Stimulated activated memory B cell treated with anti-CD40 and anti-IgM and Interleukin-4, amounts not matched to agents 10 μg/mL and 1 μg/mL and 100 μg/mL, for 72 hours (primary cell): ENCODE measurements around the gene LHPP.

Experiments
- ATAC-seq: fragments of 150-1000 bp; cut with Tn5 transposase; 2 replicates; pipeline ENCODE4 v1.10.0; 2021
- H3K27ac Mint-ChIP-seq: one replicate; pipeline ENCODE4 v1.8.0; 2022; ENCODE audit warnings: mild to moderate bottlenecking, mixed read lengths
- H3K27me3 Mint-ChIP-seq: one replicate; pipeline ENCODE4 v1.8.0; 2022; ENCODE audit warnings: mixed read lengths
- H3K36me3 Mint-ChIP-seq: one replicate; pipeline ENCODE4 v1.8.0; 2022; ENCODE audit warnings: mixed read lengths
- H3K4me1 Mint-ChIP-seq: one replicate; pipeline ENCODE4 v1.8.0; 2022; ENCODE audit warnings: mixed read lengths
- H3K4me3 Mint-ChIP-seq: one replicate; pipeline ENCODE4 v1.8.0; 2022; ENCODE audit warnings: mild to moderate bottlenecking, moderate library complexity, mixed read lengths
- H3K9me3 Mint-ChIP-seq: one replicate; pipeline ENCODE4 v1.8.0; 2022; ENCODE audit warnings: mixed read lengths

LHPP gene

GRCh38 chr10:124458889-124459288 lies 2.7 kb upstream of the LHPP start:
- Mint-ChIP-seq H3K4me3 (no peak overlapping the region), H3K27ac (no peak overlapping the region), H3K9me3 (no peaks in the 10 kb centered on the region), H3K4me1 (peaks cover 6% of the 10 kb centered on the region), H3K27me3 (peaks cover 39% of the 10 kb centered on the region), H3K36me3 (no peaks in the 10 kb centered on the region)
- no peak for ATAC-seq

GRCh38 chr10:124459395-124459794 lies 2.2 kb upstream of the LHPP start:
- Mint-ChIP-seq H3K9me3 (no peaks in the 10 kb centered on the region), H3K4me3 (no peak overlapping the region), H3K27me3 (peaks cover 34% of the 10 kb centered on the region), H3K36me3 (no peaks in the 10 kb centered on the region), H3K27ac (no peak overlapping the region), H3K4me1 (peaks cover 9% of the 10 kb centered on the region)
- no peak for ATAC-seq

DNA sequence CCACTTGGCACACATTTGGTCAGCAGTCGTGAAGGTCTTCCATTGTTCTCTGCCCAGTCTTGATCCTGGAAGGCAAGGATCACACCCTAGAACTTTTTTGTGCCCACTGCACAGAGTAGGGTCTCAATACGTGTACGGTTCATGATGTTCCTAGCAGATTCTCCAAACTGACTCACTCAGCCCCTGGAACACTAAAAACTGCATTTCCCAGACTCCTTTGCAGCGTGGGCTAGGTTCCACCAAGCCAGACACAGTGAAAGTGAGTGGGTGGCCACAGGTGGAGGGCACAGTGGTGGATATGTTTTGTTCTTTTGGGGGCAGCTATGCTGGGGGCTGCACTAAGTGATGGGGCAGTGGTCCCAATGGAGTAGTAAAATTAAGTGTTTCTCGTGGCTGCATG lies 1.5 kb upstream of the LHPP start:
- no peak overlapping the region for H3K4me3 Mint-ChIP-seq
- ATAC-seq = no peak
- peaks cover 26% of the 10 kb centered on the region for H3K27me3 Mint-ChIP-seq
- H3K27ac Mint-ChIP-seq = no peak overlapping the region
- H3K9me3 Mint-ChIP-seq = no peaks in the 10 kb centered on the region
- peaks cover 16% of the 10 kb centered on the region for H3K4me1 Mint-ChIP-seq
- no peaks in the 10 kb centered on the region for H3K36me3 Mint-ChIP-seq

GRCh38 chr10:124462348-124462695 lies 699 bp downstream of the LHPP start:
- Mint-ChIP-seq H3K9me3 (no peaks in the 10 kb centered on the region), H3K27me3 (peaks cover 10% of the 10 kb centered on the region), H3K27ac (peak overlapping the region; percentile 87), H3K4me3 (peak overlapping the region; percentile 94), H3K36me3 (no peaks in the 10 kb centered on the region), H3K4me1 (peaks cover 27% of the 10 kb centered on the region)
- no peak for ATAC-seq

DNA sequence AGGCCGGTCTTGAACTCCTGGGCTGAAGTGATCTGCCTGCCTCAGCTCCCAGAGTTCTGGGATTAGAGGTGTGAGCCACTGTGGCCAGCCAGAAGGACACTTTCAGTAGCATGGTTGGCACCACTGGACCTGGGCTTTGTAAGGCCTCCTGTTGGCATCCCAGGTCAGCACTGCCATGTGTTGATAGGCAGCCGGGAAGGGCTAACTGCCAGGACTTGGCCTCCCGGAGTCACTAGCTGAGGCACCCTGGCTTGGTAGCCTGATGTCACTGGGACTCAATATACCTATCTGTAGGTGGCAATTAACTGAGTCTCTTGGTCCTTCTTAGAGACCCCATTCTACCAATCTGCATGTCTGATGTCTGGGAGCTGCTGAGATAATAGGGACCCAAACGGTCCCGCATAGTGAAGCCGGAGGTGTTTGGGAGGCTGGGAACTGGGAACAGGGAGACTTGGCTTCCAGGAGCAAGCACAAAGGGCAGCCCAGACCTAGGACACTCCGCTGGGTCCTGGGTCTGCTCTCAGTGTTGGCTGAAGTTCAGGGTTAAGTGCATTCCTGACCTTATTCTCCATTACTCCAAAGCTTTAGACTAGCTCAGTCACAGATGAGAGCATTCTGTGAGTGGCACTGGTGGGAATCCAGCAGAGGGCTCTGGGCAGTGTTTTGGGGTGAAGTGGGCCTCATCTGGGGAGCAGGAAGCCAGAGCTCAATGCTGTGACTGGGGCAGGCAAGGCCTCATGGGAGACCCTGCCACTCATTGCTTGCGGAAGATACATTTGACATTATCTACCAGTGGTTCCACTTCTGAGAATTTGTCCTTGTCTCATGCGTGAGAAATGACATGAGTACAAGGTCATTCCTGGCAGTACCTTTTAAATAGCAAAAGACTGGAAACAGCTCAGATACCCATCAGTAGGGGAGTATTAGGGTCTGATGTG lies 2.7 kb downstream of the LHPP start:
- Mint-ChIP-seq H3K27me3 (no peaks in the 10 kb centered on the region), H3K4me3 (peak overlapping the region; percentile 55), H3K9me3 (no peaks in the 10 kb centered on the region), H3K36me3 (peaks cover 2% of the 10 kb centered on the region), H3K27ac (peak overlapping the region; percentile 95), H3K4me1 (peaks cover 29% of the 10 kb centered on the region)
- ATAC-seq = no peak

- Mint-ChIP-seq H3K4me3 (peak overlapping the region; percentile 55), H3K27me3 (no peaks in the 10 kb centered on the region), H3K4me1 (peaks cover 31% of the 10 kb centered on the region), H3K36me3 (peaks cover 7% of the 10 kb centered on the region), H3K9me3 (no peaks in the 10 kb centered on the region), H3K27ac (peak overlapping the region; percentile 95)
- peak; percentile 52 for ATAC-seq
Measured at GRCh38 chr10:124465003-124465776, 3.6 kb downstream of the LHPP start.

- Mint-ChIP-seq H3K27me3 (no peaks in the 10 kb centered on the region), H3K27ac (peak overlapping the region; percentile 95), H3K36me3 (peaks cover 7% of the 10 kb centered on the region), H3K4me1 (peaks cover 31% of the 10 kb centered on the region), H3K4me3 (no peak overlapping the region), H3K9me3 (no peaks in the 10 kb centered on the region)
- ATAC-seq = no peak
Measured at GRCh38 chr10:124465777-124466488, 4.3 kb downstream of the LHPP start.

DNA sequence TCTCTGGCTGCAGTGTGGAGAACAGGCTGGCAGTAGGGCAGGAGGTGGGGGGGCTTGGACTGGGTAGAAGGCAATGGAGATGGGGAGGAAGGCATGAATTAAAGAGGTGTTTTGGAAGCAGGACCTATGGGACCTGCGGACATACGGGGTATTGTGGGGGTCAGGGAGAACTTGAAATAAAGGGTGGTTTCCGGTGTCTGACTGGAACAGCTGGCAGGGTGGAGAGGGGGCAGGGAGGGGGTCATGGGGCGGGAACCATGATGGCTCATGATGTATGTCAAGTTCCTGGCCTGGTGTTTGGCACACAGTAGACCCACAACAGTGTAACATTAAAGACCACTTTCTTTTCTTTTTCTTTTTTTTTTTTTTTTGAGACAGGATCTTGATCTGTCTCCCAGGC lies 5.5 kb downstream of the LHPP start:
- no peak for ATAC-seq
- H3K9me3 Mint-ChIP-seq = no peaks in the 10 kb centered on the region
- no peak overlapping the region for H3K27ac Mint-ChIP-seq
- H3K27me3 Mint-ChIP-seq = no peaks in the 10 kb centered on the region
- H3K4me3 Mint-ChIP-seq = no peak overlapping the region
- peaks cover 28% of the 10 kb centered on the region for H3K4me1 Mint-ChIP-seq
- H3K36me3 Mint-ChIP-seq = peaks cover 7% of the 10 kb centered on the region

DNA sequence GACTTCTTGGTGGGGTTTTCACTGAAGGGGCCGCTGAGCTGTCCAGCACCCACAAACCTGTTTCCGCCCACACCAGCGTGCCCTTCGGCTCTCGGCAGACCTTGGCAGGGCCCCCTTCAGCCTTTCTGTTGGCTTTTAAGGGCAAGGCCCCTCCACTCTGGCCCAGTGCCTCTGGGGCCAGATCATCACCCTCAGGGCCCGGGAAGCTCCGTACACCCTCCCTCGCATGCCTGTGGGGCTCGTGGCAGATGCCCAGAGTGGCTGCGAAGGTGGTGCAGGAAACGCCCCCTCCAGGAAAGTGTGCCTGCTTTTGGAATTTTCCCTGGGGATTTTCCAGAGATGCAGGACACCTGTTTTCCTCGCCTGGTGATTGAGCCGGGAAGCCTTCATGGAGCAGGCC lies 7.0 kb downstream of the LHPP start:
- H3K4me3 Mint-ChIP-seq = no peak overlapping the region
- peaks cover 7% of the 10 kb centered on the region for H3K36me3 Mint-ChIP-seq
- no peak for ATAC-seq
- H3K27ac Mint-ChIP-seq = no peak overlapping the region
- no peaks in the 10 kb centered on the region for H3K27me3 Mint-ChIP-seq
- H3K4me1 Mint-ChIP-seq = peaks cover 38% of the 10 kb centered on the region
- H3K9me3 Mint-ChIP-seq = no peaks in the 10 kb centered on the region

- Mint-ChIP-seq H3K4me3 (no peak overlapping the region), H3K36me3 (peaks cover 7% of the 10 kb centered on the region), H3K27ac (no peak overlapping the region), H3K27me3 (no peaks in the 10 kb centered on the region), H3K9me3 (no peaks in the 10 kb centered on the region), H3K4me1 (peaks cover 29% of the 10 kb centered on the region)
- no peak for ATAC-seq
Measured at GRCh38 chr10:124469956-124470484, 8.4 kb downstream of the LHPP start.

DNA sequence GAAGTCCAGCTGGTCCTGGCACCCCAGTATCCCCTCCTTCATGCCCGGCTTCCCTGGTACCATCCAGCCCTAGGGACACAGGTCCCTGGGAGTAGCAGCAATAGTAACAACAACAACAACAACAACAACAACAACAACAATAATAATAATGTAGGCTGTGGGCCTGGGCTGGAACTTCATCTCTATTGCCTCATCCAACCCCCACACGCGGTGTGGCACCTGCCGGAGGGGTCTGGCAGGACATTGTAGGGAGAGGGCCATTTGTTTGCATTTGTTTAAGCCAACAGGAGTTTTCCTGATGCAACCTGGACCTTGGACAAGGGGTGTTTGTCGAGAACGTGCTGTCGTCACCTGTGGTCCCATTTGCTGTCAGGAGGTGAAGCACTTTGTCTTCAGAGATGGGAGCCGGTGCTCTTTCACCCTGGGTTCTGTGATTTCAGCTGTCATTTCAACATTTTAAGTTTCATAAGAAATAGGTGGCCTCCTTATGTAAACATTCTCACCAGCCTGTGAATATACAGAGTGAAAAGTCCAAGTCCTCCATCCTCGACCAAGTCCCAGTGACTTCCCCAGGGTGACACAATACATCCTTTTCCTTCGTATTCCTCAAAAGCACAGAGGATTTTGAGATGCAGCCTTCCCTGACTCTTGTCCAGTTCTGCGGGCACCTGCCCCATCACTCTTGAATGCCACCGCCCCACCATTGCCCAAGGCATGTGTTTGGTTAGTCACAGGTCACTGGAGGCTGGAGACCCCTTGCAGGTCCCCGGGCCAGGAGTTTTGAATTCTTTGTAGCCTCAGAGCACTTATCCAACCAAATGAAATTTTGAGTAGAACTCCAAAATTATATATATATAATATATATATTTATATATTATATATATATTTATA lies 9.2 kb downstream of the LHPP start:
- H3K9me3 Mint-ChIP-seq = no peaks in the 10 kb centered on the region
- H3K4me1 Mint-ChIP-seq = peaks cover 21% of the 10 kb centered on the region
- H3K4me3 Mint-ChIP-seq = no peak overlapping the region
- no peak for ATAC-seq
- peaks cover 7% of the 10 kb centered on the region for H3K36me3 Mint-ChIP-seq
- H3K27ac Mint-ChIP-seq = no peak overlapping the region
- H3K27me3 Mint-ChIP-seq = no peaks in the 10 kb centered on the region

GRCh38 chr10:124472071-124472470 lies 10.4 kb downstream of the LHPP start:
- Mint-ChIP-seq H3K4me1 (peaks cover 17% of the 10 kb centered on the region), H3K9me3 (no peaks in the 10 kb centered on the region), H3K27ac (no peak overlapping the region), H3K4me3 (no peak overlapping the region), H3K27me3 (no peaks in the 10 kb centered on the region), H3K36me3 (peaks cover 7% of the 10 kb centered on the region)
- no peak for ATAC-seq

DNA sequence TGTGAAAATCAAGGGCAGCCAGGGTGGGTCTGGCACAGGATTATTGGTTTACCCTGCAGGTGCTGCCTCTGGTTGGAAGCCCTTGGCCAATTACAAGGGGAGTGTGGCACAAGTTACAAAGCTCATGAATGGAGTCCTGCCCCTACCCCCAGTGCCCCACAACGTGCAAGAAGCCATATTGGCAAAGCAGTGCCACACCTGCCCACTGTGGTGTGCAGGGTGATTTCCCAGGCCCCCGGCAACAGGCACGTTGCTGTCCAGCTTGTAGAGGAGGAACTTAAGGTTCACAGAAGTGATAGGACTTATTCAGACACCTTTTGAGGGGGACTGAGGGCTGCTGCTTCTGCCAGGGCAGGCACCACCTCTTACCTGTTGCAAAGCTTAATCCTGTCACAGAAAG lies 11.4 kb downstream of the LHPP start:
- Mint-ChIP-seq H3K4me1 (peaks cover 17% of the 10 kb centered on the region), H3K27ac (no peak overlapping the region), H3K9me3 (no peaks in the 10 kb centered on the region), H3K27me3 (no peaks in the 10 kb centered on the region), H3K36me3 (peaks cover 7% of the 10 kb centered on the region), H3K4me3 (no peak overlapping the region)
- ATAC-seq = no peak

- no peaks in the 10 kb centered on the region for H3K9me3 Mint-ChIP-seq
- H3K4me3 Mint-ChIP-seq = no peak overlapping the region
- no peak overlapping the region for H3K27ac Mint-ChIP-seq
- no peak for ATAC-seq
- peaks cover 13% of the 10 kb centered on the region for H3K4me1 Mint-ChIP-seq
- H3K36me3 Mint-ChIP-seq = peaks cover 2% of the 10 kb centered on the region
- no peaks in the 10 kb centered on the region for H3K27me3 Mint-ChIP-seq
Measured at GRCh38 chr10:124474514-124475070, 13.0 kb downstream of the LHPP start.
